Large intestine (tissue), 3 donors: ENCODE measurements around the gene FASTKD1. TPM values are rescaled to one million over a fixed set of nuclear protein-coding genes. Genes with fewer than 3 reads are reported as not detected.

Experiments used
- DNase-seq, 2 donors: peaks; one replicate each; pipeline versions ENCODE4 v3.0.0 to v3.0.0-alpha.2; 2013
- H3K27ac ChIP-seq: one replicate; pipeline ENCODE4 v1.5.1; 2013; ENCODE audit warnings: low read length
- H3K27me3 ChIP-seq: 2 replicates; pipeline ENCODE4 v1.6.1; 2013; ENCODE audit warnings: low read length; ENCODE audit not compliant: control insufficient read depth, insufficient read depth
- H3K36me3 ChIP-seq: 2 replicates; pipeline ENCODE4 v1.6.1; 2013; ENCODE audit warnings: low read length; ENCODE audit not compliant: control insufficient read depth, insufficient read depth
- H3K4me1 ChIP-seq: one replicate; pipeline ENCODE4 v1.6.1; 2013; ENCODE audit warnings: low read length; ENCODE audit not compliant: control insufficient read depth, insufficient read depth
- H3K4me3 ChIP-seq: one replicate; pipeline ENCODE4 v1.5.1; 2013; ENCODE audit warnings: low read length
- H3K9me3 ChIP-seq: one replicate; pipeline ENCODE4 v1.6.1; 2013; ENCODE audit warnings: mild to moderate bottlenecking, low read depth, low read length, moderate library complexity; ENCODE audit not compliant: control insufficient read depth
- WGBS: methylation state at CpG from one replicate; pipeline ENCODE4 v1.1.5; 2013; ENCODE audit warnings: low lambda C conversion rate; ENCODE audit not compliant: insufficient coverage; 5-methylcytosine and 5-hydroxymethylcytosine counted together
- polyA plus RNA-seq: library from polyadenylated mRNA; unstranded; fragments of 120-200 nt; gene quantifications from one replicate; pipeline ENCODE4 v1.2.1, GENCODE V29; 2013

Gene FASTKD1
- polyA plus RNA-seq, 1 donor: 33.9 TPM

DNA sequence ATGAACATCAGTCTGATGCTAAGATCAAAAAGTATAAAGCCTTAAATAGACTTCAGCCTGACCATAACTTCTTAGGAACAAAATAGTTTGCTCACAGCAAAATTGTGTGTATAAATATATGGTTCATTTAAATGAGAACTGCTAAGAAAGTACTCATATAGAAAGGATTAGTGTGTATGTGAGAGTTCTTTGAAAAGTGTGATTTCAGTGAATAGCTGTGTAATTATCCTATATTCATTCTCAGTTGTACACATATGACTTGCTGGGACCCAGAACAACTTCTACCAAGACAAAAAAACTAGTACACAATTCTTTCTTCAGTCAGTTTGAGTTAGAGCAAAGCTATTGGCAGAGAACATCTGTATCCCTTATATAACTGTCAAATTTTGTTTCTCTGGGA lies 87.2 kb downstream of the FASTKD1 start:
- DNase-seq: no peak
- H3K4me1 ChIP-seq: no peaks in the 10 kb centered on the region
- no peaks in the 10 kb centered on the region for H3K27me3 ChIP-seq
- H3K27ac ChIP-seq: no peak overlapping the region
- peaks cover 15% of the 10 kb centered on the region for H3K36me3 ChIP-seq
- no peaks in the 10 kb centered on the region for H3K9me3 ChIP-seq
- H3K4me3 ChIP-seq: no peak overlapping the region

DNA sequence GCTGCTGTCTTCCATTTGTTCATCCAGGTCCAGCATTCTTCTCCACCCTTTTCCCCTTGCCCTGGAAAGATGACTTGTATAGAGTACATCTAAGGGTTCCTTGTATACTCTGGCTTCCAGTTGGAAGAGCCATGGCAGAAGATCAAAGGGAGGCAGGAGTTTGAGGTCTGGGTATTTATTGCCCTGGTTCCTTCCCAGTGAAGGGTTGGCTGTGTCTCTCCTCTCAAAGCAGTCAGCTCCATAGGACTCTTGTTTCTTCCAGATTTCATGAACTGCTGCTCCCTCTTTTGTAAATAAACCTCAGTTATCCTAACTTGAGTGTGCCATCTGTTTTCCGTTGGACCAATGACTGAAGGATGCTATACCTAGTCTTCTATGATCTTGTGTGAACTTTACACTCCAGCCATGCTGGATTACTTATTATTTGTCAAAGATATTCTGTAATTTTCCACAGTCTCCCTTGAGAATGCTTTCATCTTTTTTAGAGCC lies 88.0 kb downstream of the FASTKD1 start:
- Histone ChIP-seq H3K36me3 (peaks cover 15% of the 10 kb centered on the region), H3K4me3 (no peak overlapping the region), H3K27ac (no peak overlapping the region), H3K27me3 (no peaks in the 10 kb centered on the region), H3K9me3 (no peaks in the 10 kb centered on the region), H3K4me1 (no peaks in the 10 kb centered on the region)
- WGBS: 67% methylated on average over 1 of the region's 1 CpG
- no peak for DNase-seq

DNA sequence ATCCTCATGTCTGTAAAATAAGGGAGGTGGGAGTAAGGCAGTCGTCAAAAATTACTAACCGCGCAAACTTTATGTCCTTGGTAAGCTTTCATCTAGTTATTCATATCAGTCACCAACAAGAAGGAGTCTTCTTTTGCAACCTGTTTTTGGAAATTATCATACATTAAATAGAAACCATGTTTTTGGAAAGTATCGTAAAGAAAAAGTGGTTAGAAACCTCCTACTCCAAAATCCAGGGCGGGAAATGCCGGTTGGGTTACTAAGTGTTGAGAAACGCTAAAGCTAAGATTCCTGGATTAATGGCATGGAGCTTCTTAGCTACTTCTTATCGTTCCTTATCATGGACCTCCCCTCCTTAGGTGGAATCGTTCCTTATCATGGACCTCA lies 93.6 kb downstream of the FASTKD1 start:
- H3K27ac ChIP-seq: no peak overlapping the region
- DNase-seq: no peak

More for the DNA sequence above, 93.6 kb downstream of the FASTKD1 start:
- H3K9me3 ChIP-seq: no peaks in the 10 kb centered on the region
- 30% methylated on average over 3 of the region's 9 CpGs for WGBS
- H3K4me1 ChIP-seq: no peaks in the 10 kb centered on the region
- no peaks in the 10 kb centered on the region for H3K27me3 ChIP-seq
- peaks cover 9% of the 10 kb centered on the region for H3K36me3 ChIP-seq
- peak overlapping the region; percentile 63 for H3K4me3 ChIP-seq

Other genes starting within 250 kb of the FASTKD1 start
- gene LRP2, start 211.3 kb downstream of the FASTKD1 start, polyA plus RNA-seq: 4.4 TPM
- gene BBS5, start 94.4 kb downstream of the FASTKD1 start, polyA plus RNA-seq: 5.8 TPM
- gene KLHL41, start 64.2 kb downstream of the FASTKD1 start, polyA plus RNA-seq: 5.1 TPM
- gene PPIG, start 10.5 kb upstream of the FASTKD1 start, polyA plus RNA-seq: 75.2 TPM
- gene CFAP210, start 120.5 kb upstream of the FASTKD1 start, polyA plus RNA-seq: 0.13 TPM
- 18.1 TPM for gene PHOSPHO2, start 120.6 kb upstream of the FASTKD1 start, polyA plus RNA-seq
- 38.1 TPM for gene KLHL23, start 160.0 kb upstream of the FASTKD1 start, polyA plus RNA-seq
- 124 TPM for gene SSB, start 225.0 kb upstream of the FASTKD1 start, polyA plus RNA-seq